ENCODE results near the gene CSNK1G2.

DNA sequence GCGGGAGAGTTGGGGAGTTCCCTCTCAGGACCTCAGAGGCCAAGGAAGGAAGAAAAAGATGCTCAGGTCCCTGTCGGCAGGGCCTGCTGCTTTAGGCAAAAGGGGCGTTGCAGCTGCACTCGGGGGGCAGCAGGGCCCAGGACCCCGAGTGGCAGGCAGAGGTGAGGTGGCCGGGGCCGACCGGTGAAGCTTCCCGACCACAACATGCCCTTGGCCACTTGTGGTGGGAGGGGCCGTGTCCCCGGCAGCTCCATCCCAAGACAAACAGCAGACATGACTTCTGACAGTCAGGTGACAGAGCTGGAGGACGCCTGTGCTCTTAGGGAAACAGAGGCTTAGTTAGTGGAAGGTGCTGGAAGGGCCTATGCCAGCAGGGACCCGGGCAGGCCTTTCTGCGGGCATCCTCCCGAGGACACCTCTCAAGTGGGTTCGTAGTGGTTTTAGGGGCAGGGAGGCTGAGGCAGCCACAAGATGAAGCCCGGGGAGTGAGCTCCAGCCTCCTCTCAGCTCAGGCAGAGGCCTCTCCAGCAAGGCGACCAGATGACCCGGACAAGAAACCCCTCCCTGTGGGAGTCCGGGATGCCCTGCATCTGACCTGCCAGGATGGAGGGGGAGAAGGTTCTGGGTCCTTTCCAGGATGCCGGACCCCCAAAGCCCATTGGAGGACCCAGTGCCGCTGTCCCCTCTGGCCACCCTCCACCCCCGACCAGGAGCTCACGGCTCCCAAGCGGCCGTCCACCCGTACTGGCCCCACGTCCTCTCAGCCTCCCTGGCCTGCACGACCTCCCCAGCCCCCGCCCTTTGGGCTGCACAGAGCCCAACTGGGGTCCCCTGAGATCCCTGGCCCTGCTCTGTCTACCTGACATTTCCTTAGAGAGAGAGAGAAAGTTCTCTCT lies 50.3 kb downstream of the CSNK1G2 start:
- no peak for TF ChIP-seq ZNF274 (IDR thresholded peaks at IDR 0.05; ENCODE audit: low read depth, low read length)
- TF ChIP-seq YY1 (IDR thresholded peaks at IDR 0.05; ENCODE audit: insufficient read depth, insufficient read length): no peak
- no peak for TF ChIP-seq SUZ12 (IDR thresholded peaks at IDR 0.05; ENCODE audit: extremely low read depth, insufficient read depth, insufficient read length)
